K562 (cell line): ENCODE results near the gene B9D2. TPM values are rescaled to one million over a fixed set of nuclear protein-coding genes. Genes with fewer than 3 reads are reported as not detected.

Source experiments
- ATAC-seq: fragments of 200-7000 bp; cut with Tn5 transposase; 3 replicates; pipeline ENCODE4 v1.9.1; 2020; ENCODE audit warnings: moderate library complexity
- BruUV-seq: library from RNA; stranded (reverse); fragments of 400-500 nt; replicated peaks from 2 replicates; lab custom pipeline; 2021; lab: Mats Ljungman, UMichigan
- CTCF ChIA-PET: fragments of 300-600 bp; formaldehyde crosslinking; extraction: SDS; loops from one replicate; lab custom pipeline; 2021; ENCODE audit warnings: low intra/inter-chr PET ratio; lab: Yijun Ruan, JAX
- POLR2A ChIA-PET: fragments of 300-600, 350-650 bp; sonication (Branson Sonifier 250); formaldehyde crosslinking; extraction: SDS; loops from one replicate; lab custom pipeline; 2021; ENCODE audit warnings: antibody characterized with exemption, inconsistent platforms; lab: Yijun Ruan, JAX
- DNase-seq, 4 experiments: peaks; one replicate each; pipeline versions ENCODE4 v3.0.0 to v3.0.0-alpha.2; 2011 to 2018; ENCODE audit warnings: low spot score in 3 of 4, mixed read lengths in 3 of 4; ENCODE audit errors: extremely low read depth in 1 of 4
- FAIRE-seq: peaks from 2 replicates; lab custom pipeline; 2011; peaks lifted over from hg19 to GRCh38; lab: Jason Lieb, UNC
- H2AFZ ChIP-seq: 2 replicates; pipeline ENCODE4 v1.6.0; 2011; ENCODE audit warnings: low read depth, low read length, control low read depth, inconsistent platforms
- H3K27ac ChIP-seq: fragments of 200-600 bp; 3 replicates; pipeline ENCODE4 v1.8.0; 2011; ENCODE audit warnings: low read depth, mild to moderate bottlenecking, control low read depth, inconsistent platforms, low read length, moderate library complexity, mixed read lengths; ENCODE audit errors: extremely low read depth
- H3K27me3 ChIP-seq, 2 experiments: fragments of 300-600 bp in 1 of 2; 2 replicates in 1 of 2; 3 replicates in 1 of 2; pipeline versions ENCODE4 v1.6.0 to v1.8.0; 2011; ENCODE audit warnings: inconsistent platforms in 2 of 2, low read length in 2 of 2, mild to moderate bottlenecking in 1 of 2, mixed read lengths in 1 of 2, moderate library complexity in 1 of 2; ENCODE audit not compliant: control insufficient read depth in 2 of 2, insufficient read depth in 2 of 2
- H3K36me3 ChIP-seq: fragments of 300-600 bp; 3 replicates; pipeline ENCODE4 v1.8.0; 2011; ENCODE audit warnings: mild to moderate bottlenecking, low read length, inconsistent platforms; ENCODE audit not compliant: control insufficient read depth, insufficient read depth
- H3K4me1 ChIP-seq, 2 experiments: fragments of 200-600 bp in 1 of 2; replicated peaks in 1 of 2; 2 replicates in 1 of 2; 3 replicates in 1 of 2; pipeline versions ENCODE4 v1.5.1 to v1.8.0; 2011; ENCODE audit warnings: inconsistent platforms in 2 of 2, low read length in 2 of 2, mild to moderate bottlenecking in 1 of 2, mixed read lengths in 1 of 2, moderate library complexity in 1 of 2; ENCODE audit not compliant: control insufficient read depth in 2 of 2, insufficient read depth in 2 of 2
- H3K4me2 ChIP-seq: 2 replicates; pipeline ENCODE4 v1.6.1; 2011; ENCODE audit warnings: low read length, control low read depth, inconsistent platforms, mixed read lengths; ENCODE audit not compliant: insufficient read depth
- H3K4me3 ChIP-seq: fragments of 200-600 bp; sonication (generic), shearing (Covaris generic); 2 replicates; pipeline ENCODE4 v1.5.1; 2016; ENCODE audit warnings: control low read depth, inconsistent platforms
- H3K79me2 ChIP-seq: fragments of 200-600 bp; 3 replicates; pipeline ENCODE4 v1.8.0; 2011; ENCODE audit warnings: low read length, inconsistent platforms; ENCODE audit not compliant: control insufficient read depth, insufficient read depth
- H3K9ac ChIP-seq, 2 experiments: 2 replicates each; pipeline versions ENCODE4 v1.6.0 to v1.6.1; 2011; ENCODE audit warnings: low read depth in 2 of 2, low read length in 2 of 2, control low read depth in 1 of 2, inconsistent platforms in 1 of 2, mild to moderate bottlenecking in 1 of 2, mixed read lengths in 1 of 2; ENCODE audit not compliant: insufficient read depth in 1 of 2
- H3K9me1 ChIP-seq: one replicate; pipeline ENCODE4 v1.6.0; 2011; ENCODE audit warnings: inconsistent platforms, mild to moderate bottlenecking, low read length, moderate library complexity; ENCODE audit not compliant: control insufficient read depth, insufficient read depth
- H3K9me3 ChIP-seq: replicated peaks from 2 replicates; pipeline ENCODE4 v1.5.1; 2011; ENCODE audit warnings: low read depth, low read length, inconsistent platforms; ENCODE audit not compliant: control insufficient read depth, insufficient read depth
- H4K20me1 ChIP-seq: replicated peaks from 2 replicates; pipeline ENCODE4 v1.6.1; 2011; ENCODE audit warnings: low read length, inconsistent platforms, mixed read lengths; ENCODE audit not compliant: control insufficient read depth, insufficient read depth
- BRD4 ChIP-seq: fragments of 200-600 bp; sonication (generic); IDR thresholded peaks from 2 replicates; pipeline ENCODE4 v1.6.1; 2017; ENCODE audit warnings: inconsistent platforms
- FOXP1 ChIP-seq: sonication (generic); formaldehyde crosslinking; IDR thresholded peaks from 2 replicates; pipeline ENCODE4 v1.8.0; 2022; ENCODE audit warnings: mild to moderate bottlenecking, missing genetic modification reagents
- ID3 ChIP-seq, 2 experiments: fragments of 250-450 bp in 1 of 2; fragments of 450-650 bp in 1 of 2; sonication (Bioruptor Pico) in 1 of 2; IDR thresholded peaks; 2 replicates each; pipeline versions ENCODE4 v1.6.1 to v1.8.0; 2016 to 2021; ENCODE audit warnings: mild to moderate bottlenecking in 2 of 2, moderate library complexity in 2 of 2, missing compliant biosample characterization in 1 of 2, missing genetic modification characterization in 1 of 2
- RBFOX2 ChIP-seq: fragments of 200-400 bp; formaldehyde crosslinking; IDR thresholded peaks from 2 replicates; pipeline ENCODE4 v1.6.1; 2017; ENCODE audit warnings: low read depth, mild to moderate bottlenecking, low read length, moderate library complexity
- RBM25 ChIP-seq: fragments of 200-400 bp; formaldehyde crosslinking; IDR thresholded peaks from 2 replicates; pipeline ENCODE4 v1.6.1; 2018; ENCODE audit warnings: low read length, low read depth, moderate library complexity; ENCODE audit not compliant: severe bottlenecking
- SMARCB1 ChIP-seq: IDR thresholded peaks from 2 replicates; pipeline ENCODE4 v1.6.1; 2011; ENCODE audit warnings: improper control_type of control experiment, low read depth; ENCODE audit not compliant: insufficient read length
- TEAD1 ChIP-seq, 2 experiments: fragments of 450-650 bp in 1 of 2; sonication (generic) in 1 of 2; formaldehyde crosslinking; IDR thresholded peaks; 2 replicates each; pipeline versions ENCODE4 v1.4.0 to v1.8.0; 2020 to 2022; ENCODE audit warnings: mild to moderate bottlenecking in 2 of 2, missing genetic modification reagents in 1 of 2
- ZNF644 ChIP-seq: fragments of 200-800 bp; sonication (Bioruptor generic); IDR thresholded peaks from 2 replicates; pipeline ENCODE4 v1.6.1; 2016; ENCODE audit warnings: low read depth, missing genetic modification characterization, missing compliant biosample characterization
- WGBS: fragments of 100-300 bp; shearing (Covaris generic); methylation state at CpG from one replicate; pipeline ENCODE4 v1.1.6; 2016; ENCODE audit warnings: low coverage, mixed read lengths; ENCODE audit not compliant: insufficient coverage; ENCODE audit errors: missing lambda C conversion rate; 5-methylcytosine and 5-hydroxymethylcytosine counted together
- in situ Hi-C: fragments of 300-500 bp; cut with MboI; formaldehyde crosslinking; loops from 4 replicates; pipeline ENCODE4 v1.15.0; 2018; ENCODE audit warnings: inconsistent platforms, mixed read lengths
- intact Hi-C: fragments of 100-400 bp; cut with micrococcal nuclease; formaldehyde crosslinking; loops from 2 replicates; pipeline ENCODE4 v1.14.2; 2022
- polyA plus RNA-seq, 8 experiments: library from polyadenylated mRNA; depleted of rRNA in 4 of 8; stranded (reverse) in 5 of 8; unstranded in 3 of 8; fragments of >200 nt; fragmentation: Nextera tagmentation in 2 of 8; fragmentation: Illumina TruSeq in 1 of 8; extraction: Ambion mirVana in 2 of 8; extraction: Trizol in 1 of 8; gene quantifications; 2 replicates each; pipeline versions ENCODE4 v1.2.1 to v1.2.3, GENCODE V29; 2011 to 2014; ENCODE audit warnings: inconsistent platforms in 1 of 8, missing spikeins in 1 of 8
- total RNA-seq, 7 experiments: library from RNA; depleted of rRNA in 6 of 7; stranded (reverse); fragments of >200 nt in 6 of 7; fragmentation: Illumina TruSeq in 2 of 7; extraction: Trizol in 2 of 7; gene quantifications; 2 replicates each; pipeline versions ENCODE4 v1.2.1 to v1.2.3, GENCODE V29; 2011 to 2021; ENCODE audit warnings: low replicate concordance in 1 of 7

The B9D2 gene
- total and polyA plus RNA-seq, 9 of the 15 experiments (the other 6 are each of a cell fraction or from before 2014, with no cell fraction given), result 0.83 to 6.9 (median 2.8) TPM

GRCh38 chr19:41304706-41305483 lies 59.1 kb downstream of the B9D2 start:
- intact Hi-C loops, result loop anchor here (5.0 kb wide), 2 partner anchors 47 to 103 kb away; partner anchors contain the start of gene TGFB1
- in situ Hi-C loops, result loop anchor here (25.0 kb wide), 1 partner anchor 257 kb away; no protein-coding TSS in a partner anchor
- WGBS, result 97% methylated on average over 4 of the region's 4 CpGs
- no peak for DNase-seq
- H3K4me3 ChIP-seq, result no peak overlapping the region
- TF ChIP-seq RBM25 (peak; percentile 59), TEAD1 (CRISPR knock-in tag; IDR thresholded peaks at IDR 0.05) (no peak), RBFOX2 (no peak), BRD4 (no peak), SMARCB1 (no peak), ID3 (CRISPR knock-in tag; IDR thresholded peaks at IDR 0.05) (no peak), ID3 (tag; IDR thresholded peaks at IDR 0.05) (no peak), ZNF644 (tag) (no peak), FOXP1 (CRISPR knock-in tag) (no peak)
- TF ChIP-seq, all 486 proteins: peak for 1
- H3K36me3 ChIP-seq, result peaks cover 83% of the 10 kb centered on the region
- H3K27me3 ChIP-seq, result no peaks in the 10 kb centered on the region
- H3K79me2 ChIP-seq, result peaks cover 5% of the 10 kb centered on the region; the same call in 1 of the 3 replicates
- ATAC-seq (no peak), FAIRE-seq (no peak)
- no peak overlapping the region for H3K9ac ChIP-seq
- H4K20me1 ChIP-seq, result peaks cover 7% of the 10 kb centered on the region; the same call in 1 of the 2 replicates
- no peak overlapping the region for H3K4me2 ChIP-seq
- no TSS peak for BruUV-seq
- H3K27ac ChIP-seq, result no peak overlapping the region
- H3K4me1 ChIP-seq, result peaks cover 11 to 12% of the 10 kb centered on the region in 2 experiments; a peak in 4 of 5 replicates
- H3K9me3 ChIP-seq, result no peaks in the 10 kb centered on the region
- H3K9me1 ChIP-seq, result no peaks in the 10 kb centered on the region
- CTCF ChIA-PET, result no interaction called here
- no peak overlapping the region for H2AFZ ChIP-seq
- POLR2A ChIA-PET, result interaction anchor here (0.6 to 1.4 kb wide), 5 partner anchors 10 to 164 kb away, joined by 3 to 5 read pairs (median 4); partner anchors contain the start of gene HNRNPUL1

Other genes starting within 250 kb of the B9D2 start
Only the 7 nearest of the 13 such genes appear.
- gene CCDC97, start 54.0 kb downstream of the B9D2 start, total RNA-seq (2014; rRNA removed), result 8.0 and 10.8 TPM in 2 replicates
- 2.2 and 3.3 TPM in 2 replicates for gene CCDC97, start 54.0 kb downstream of the B9D2 start, total RNA-seq (2014; rRNA removed; fragmentation: Illumina TruSeq; extraction: Trizol)
- 5.5 and 7.0 TPM in 2 replicates for gene CCDC97, start 54.0 kb downstream of the B9D2 start, total RNA-seq (2015; rRNA removed; fragmentation: Illumina TruSeq; extraction: Trizol)
- 16.5 and 18.0 TPM in 2 replicates for gene CCDC97, start 54.0 kb downstream of the B9D2 start, total RNA-seq (2021)
- gene CCDC97, start 54.0 kb downstream of the B9D2 start, polyA plus RNA-seq (2011; rRNA removed), result 3.6 and 5.0 TPM in 2 replicates
- 9.8 and 13.2 TPM in 2 replicates for gene CCDC97, start 54.0 kb downstream of the B9D2 start, polyA plus RNA-seq (2014; fragmentation: Illumina TruSeq; extraction: Trizol)
- gene CCDC97, start 54.0 kb downstream of the B9D2 start, polyA plus RNA-seq (2014; fragmentation: Nextera tagmentation; extraction: Ambion mirVana), result under 1 TPM; 0.60 to 0.79 TPM
- gene CCDC97, start 54.0 kb downstream of the B9D2 start, polyA plus RNA-seq (2014; rRNA removed), result 8.8 and 11.3 TPM in 2 replicates
- 18.6 and 25.8 TPM in 2 replicates for gene TGFB1, start 10.2 kb downstream of the B9D2 start, total RNA-seq (2014; rRNA removed)
- gene TGFB1, start 10.2 kb downstream of the B9D2 start, total RNA-seq (2014; rRNA removed; fragmentation: Illumina TruSeq; extraction: Trizol), result 10.4 and 12.3 TPM in 2 replicates
- gene TGFB1, start 10.2 kb downstream of the B9D2 start, total RNA-seq (2015; rRNA removed; fragmentation: Illumina TruSeq; extraction: Trizol), result 14.7 and 17.2 TPM in 2 replicates
- gene TGFB1, start 10.2 kb downstream of the B9D2 start, total RNA-seq (2021), result 131 and 159 TPM in 2 replicates
- gene TGFB1, start 10.2 kb downstream of the B9D2 start, polyA plus RNA-seq (2011; rRNA removed), result 11.8 and 13.4 TPM in 2 replicates
- 45.7 and 64.4 TPM in 2 replicates for gene TGFB1, start 10.2 kb downstream of the B9D2 start, polyA plus RNA-seq (2014; fragmentation: Illumina TruSeq; extraction: Trizol)
- under 1 TPM; 0.24 to 0.77 TPM for gene TGFB1, start 10.2 kb downstream of the B9D2 start, polyA plus RNA-seq (2014; fragmentation: Nextera tagmentation; extraction: Ambion mirVana)
- gene TGFB1, start 10.2 kb downstream of the B9D2 start, polyA plus RNA-seq (2014; rRNA removed), result 35.2 and 37.8 TPM in 2 replicates
- gene TMEM91, start 12.4 kb upstream of the B9D2 start, total RNA-seq (2014; rRNA removed), result 2.8 and 4.3 TPM in 2 replicates
- gene TMEM91, start 12.4 kb upstream of the B9D2 start, total RNA-seq (2014; rRNA removed; fragmentation: Illumina TruSeq; extraction: Trizol), result 1.5 and 1.6 TPM in 2 replicates
- gene TMEM91, start 12.4 kb upstream of the B9D2 start, total RNA-seq (2015; rRNA removed; fragmentation: Illumina TruSeq; extraction: Trizol), result 1.7 and 1.8 TPM in 2 replicates
- 2.3 and 2.7 TPM in 2 replicates for gene TMEM91, start 12.4 kb upstream of the B9D2 start, total RNA-seq (2021)
- 3.0 and 3.9 TPM in 2 replicates for gene TMEM91, start 12.4 kb upstream of the B9D2 start, polyA plus RNA-seq (2011; rRNA removed)
- gene TMEM91, start 12.4 kb upstream of the B9D2 start, polyA plus RNA-seq (2014; fragmentation: Illumina TruSeq; extraction: Trizol), result 3.0 and 3.1 TPM in 2 replicates
- 1 to 10 TPM; 1.2 to 1.8 TPM for gene TMEM91, start 12.4 kb upstream of the B9D2 start, polyA plus RNA-seq (2014; fragmentation: Nextera tagmentation; extraction: Ambion mirVana)
- gene TMEM91, start 12.4 kb upstream of the B9D2 start, polyA plus RNA-seq (2014; rRNA removed), result 3.1 and 5.2 TPM in 2 replicates
- gene EXOSC5, start 33.2 kb upstream of the B9D2 start, total RNA-seq (2014; rRNA removed), result 37.8 and 47.1 TPM in 2 replicates
- 8.6 and 10.9 TPM in 2 replicates for gene EXOSC5, start 33.2 kb upstream of the B9D2 start, total RNA-seq (2014; rRNA removed; fragmentation: Illumina TruSeq; extraction: Trizol)
- 32.5 and 35.0 TPM in 2 replicates for gene EXOSC5, start 33.2 kb upstream of the B9D2 start, total RNA-seq (2015; rRNA removed; fragmentation: Illumina TruSeq; extraction: Trizol)
- gene EXOSC5, start 33.2 kb upstream of the B9D2 start, total RNA-seq (2021), result 59.7 and 66.0 TPM in 2 replicates
- gene EXOSC5, start 33.2 kb upstream of the B9D2 start, polyA plus RNA-seq (2011; rRNA removed), result 43.3 and 53.6 TPM in 2 replicates
- gene EXOSC5, start 33.2 kb upstream of the B9D2 start, polyA plus RNA-seq (2014; fragmentation: Illumina TruSeq; extraction: Trizol), result 22.3 and 47.3 TPM in 2 replicates
- gene EXOSC5, start 33.2 kb upstream of the B9D2 start, polyA plus RNA-seq (2014; fragmentation: Nextera tagmentation; extraction: Ambion mirVana), result 10 to 100 TPM; 15.1 to 41.8 TPM
- 75.5 and 76.1 TPM in 2 replicates for gene EXOSC5, start 33.2 kb upstream of the B9D2 start, polyA plus RNA-seq (2014; rRNA removed)
- gene BCKDHA, start 33.7 kb upstream of the B9D2 start, total RNA-seq (2014; rRNA removed), result 44.5 and 52.5 TPM in 2 replicates
- gene BCKDHA, start 33.7 kb upstream of the B9D2 start, total RNA-seq (2014; rRNA removed; fragmentation: Illumina TruSeq; extraction: Trizol), result 2.0 and 4.8 TPM in 2 replicates
- gene BCKDHA, start 33.7 kb upstream of the B9D2 start, total RNA-seq (2015; rRNA removed; fragmentation: Illumina TruSeq; extraction: Trizol), result 10.6 and 14.0 TPM in 2 replicates
- gene BCKDHA, start 33.7 kb upstream of the B9D2 start, total RNA-seq (2021), result 14.6 and 16.6 TPM in 2 replicates
- gene BCKDHA, start 33.7 kb upstream of the B9D2 start, polyA plus RNA-seq (2011; rRNA removed), result 14.1 and 30.0 TPM in 2 replicates
- gene BCKDHA, start 33.7 kb upstream of the B9D2 start, polyA plus RNA-seq (2014; fragmentation: Illumina TruSeq; extraction: Trizol), result 24.0 and 28.8 TPM in 2 replicates
- 1 to 10 TPM; 4.5 to 6.4 TPM for gene BCKDHA, start 33.7 kb upstream of the B9D2 start, polyA plus RNA-seq (2014; fragmentation: Nextera tagmentation; extraction: Ambion mirVana)
- 23.0 and 26.9 TPM in 2 replicates for gene BCKDHA, start 33.7 kb upstream of the B9D2 start, polyA plus RNA-seq (2014; rRNA removed)
- 1.00 and 2.3 TPM in 2 replicates for gene B3GNT8, start 63.2 kb upstream of the B9D2 start, total RNA-seq (2014; rRNA removed)
- gene B3GNT8, start 63.2 kb upstream of the B9D2 start, total RNA-seq (2014; rRNA removed; fragmentation: Illumina TruSeq; extraction: Trizol), result not detected in 2 replicates
- gene B3GNT8, start 63.2 kb upstream of the B9D2 start, total RNA-seq (2015; rRNA removed; fragmentation: Illumina TruSeq; extraction: Trizol), result 0.83 and 0.90 TPM in 2 replicates
- 2.9 and 3.4 TPM in 2 replicates for gene B3GNT8, start 63.2 kb upstream of the B9D2 start, total RNA-seq (2021)
- gene B3GNT8, start 63.2 kb upstream of the B9D2 start, polyA plus RNA-seq (2011; rRNA removed), result 0.23 and 0.35 TPM in 2 replicates
- 0.21 and 2.0 TPM in 2 replicates for gene B3GNT8, start 63.2 kb upstream of the B9D2 start, polyA plus RNA-seq (2014; fragmentation: Illumina TruSeq; extraction: Trizol)
- under 1 TPM in 1 of 2 experiments, not detected in 1; 0.11 TPM for gene B3GNT8, start 63.2 kb upstream of the B9D2 start, polyA plus RNA-seq (2014; fragmentation: Nextera tagmentation; extraction: Ambion mirVana)
- gene B3GNT8, start 63.2 kb upstream of the B9D2 start, polyA plus RNA-seq (2014; rRNA removed), result 0.65 and 1.3 TPM in 2 replicates
- gene DMAC2, start 75.8 kb upstream of the B9D2 start, total RNA-seq (2014; rRNA removed), result 39.1 and 43.5 TPM in 2 replicates
- gene DMAC2, start 75.8 kb upstream of the B9D2 start, total RNA-seq (2014; rRNA removed; fragmentation: Illumina TruSeq; extraction: Trizol), result 33.0 and 34.1 TPM in 2 replicates
- gene DMAC2, start 75.8 kb upstream of the B9D2 start, total RNA-seq (2015; rRNA removed; fragmentation: Illumina TruSeq; extraction: Trizol), result 43.1 and 43.2 TPM in 2 replicates
- 51.5 and 55.0 TPM in 2 replicates for gene DMAC2, start 75.8 kb upstream of the B9D2 start, total RNA-seq (2021)
- gene DMAC2, start 75.8 kb upstream of the B9D2 start, polyA plus RNA-seq (2011; rRNA removed), result 45.3 and 64.1 TPM in 2 replicates
- 58.1 and 59.4 TPM in 2 replicates for gene DMAC2, start 75.8 kb upstream of the B9D2 start, polyA plus RNA-seq (2014; fragmentation: Illumina TruSeq; extraction: Trizol)
- gene DMAC2, start 75.8 kb upstream of the B9D2 start, polyA plus RNA-seq (2014; fragmentation: Nextera tagmentation; extraction: Ambion mirVana), result 10 to 100 TPM; 12.9 to 20.2 TPM
- gene DMAC2, start 75.8 kb upstream of the B9D2 start, polyA plus RNA-seq (2014; rRNA removed), result 61.0 and 61.2 TPM in 2 replicates